ENCODE measurements around the gene IL3.

- TF ChIP-seq RAD21 (IDR thresholded peaks at IDR 0.05; ENCODE audit: low read length) (no peak), CTCF (conservative IDR thresholded peaks at IDR 0.05; ENCODE audit: low read depth, low read length) (no peak), USF2 (IDR thresholded peaks at IDR 0.05; ENCODE audit: low read depth, low read length) (no peak), MXI1 (IDR thresholded peaks at IDR 0.05; ENCODE audit: borderline replicate concordance, low read depth, low read length) (no peak), BHLHE40 (IDR thresholded peaks at IDR 0.05; ENCODE audit: low read depth, low read length) (no peak), POLR2A (IDR thresholded peaks at IDR 0.05; ENCODE audit: low read depth, low read length) (no peak), CEBPB (IDR thresholded peaks at IDR 0.05; ENCODE audit: low read depth, low read length) (no peak), RFX5 (IDR thresholded peaks at IDR 0.05; ENCODE audit: low read depth, low read length) (no peak), FOS (IDR thresholded peaks at IDR 0.05; ENCODE audit: low read depth, low read length) (no peak), SMC3 (IDR thresholded peaks at IDR 0.05; ENCODE audit: low read depth, low read length) (no peak), RCOR1 (IDR thresholded peaks at IDR 0.05; ENCODE audit: insufficient replicate concordance, low read length) (no peak), CHD1 (IDR thresholded peaks at IDR 0.05; ENCODE audit: low read depth, low read length) (no peak)
Measured at GRCh38 chr5:132030610-132031009, 29.8 kb upstream of the IL3 start.
